HepG2 (cell line): Measurements from ENCODE around the gene ZNF207. TPM values are rescaled to one million over a fixed set of nuclear protein-coding genes. Genes with fewer than 3 reads are reported as not detected.

ENCODE experiments used
- ELF3 ChIP-seq: IDR thresholded peaks from 2 replicates; pipeline ENCODE4 v1.6.1; 2016; ENCODE audit warnings: missing genetic modification reagents, missing compliant biosample characterization
- FIP1L1 ChIP-seq: fragments of 200-400 bp; formaldehyde crosslinking; IDR thresholded peaks from 2 replicates; pipeline ENCODE4 v1.6.1; 2018; ENCODE audit warnings: low read depth, mild to moderate bottlenecking, low read length, moderate library complexity, borderline replicate concordance; ENCODE audit not compliant: insufficient read depth
- HMG20A ChIP-seq: IDR thresholded peaks from 2 replicates; pipeline ENCODE4 v1.6.1; 2016; ENCODE audit warnings: borderline replicate concordance
- HMGXB3 ChIP-seq: sonication (generic); formaldehyde crosslinking; IDR thresholded peaks from 2 replicates; pipeline ENCODE4 v1.4.0; 2020; ENCODE audit warnings: missing genetic modification reagents, borderline replicate concordance
- KDM5A ChIP-seq: fragments of 200-600 bp; sonication (generic); IDR thresholded peaks from 2 replicates; pipeline ENCODE4 v1.7.0; 2018; ENCODE audit warnings: antibody characterized with exemption, mild to moderate bottlenecking, low read length, borderline replicate concordance
- MAFF ChIP-seq: IDR thresholded peaks from 2 replicates; pipeline ENCODE4 v1.6.1; 2011; ENCODE audit warnings: low read depth, low read length, improper control_type of control experiment
- MBD4 ChIP-seq: IDR thresholded peaks from 2 replicates; pipeline ENCODE4 v1.6.1; 2012; ENCODE audit warnings: low read length, inconsistent platforms, borderline replicate concordance
- MED1 ChIP-seq: sonication (generic); formaldehyde crosslinking; IDR thresholded peaks from 2 replicates; pipeline ENCODE4 v1.4.0; 2020; ENCODE audit warnings: missing genetic modification reagents
- NFRKB ChIP-seq: fragments of 450-650 bp; IDR thresholded peaks from 2 replicates; pipeline ENCODE4 v1.6.1; 2017
- SMC3 ChIP-seq: IDR thresholded peaks from 2 replicates; pipeline ENCODE4 v1.6.1; 2011; ENCODE audit warnings: low read length, improper control_type of control experiment
- SRY ChIP-seq: sonication (generic); formaldehyde crosslinking; IDR thresholded peaks from 2 replicates; pipeline ENCODE4 v1.8.0; 2022; ENCODE audit warnings: mild to moderate bottlenecking, missing genetic modification reagents
- ZFP36 ChIP-seq: fragments of 150-350 bp; IDR thresholded peaks from 2 replicates; pipeline ENCODE4 v1.6.1; 2018; ENCODE audit warnings: borderline replicate concordance, low read length, low read depth; ENCODE audit not compliant: partially characterized antibody
- ZNF44 ChIP-seq: sonication (generic); formaldehyde crosslinking; IDR thresholded peaks from 2 replicates; pipeline ENCODE4 v1.5.1; 2020; ENCODE audit warnings: mild to moderate bottlenecking, missing genetic modification reagents
- ZNF562 ChIP-seq: sonication (generic); formaldehyde crosslinking; IDR thresholded peaks from 2 replicates; pipeline ENCODE4 v1.8.0; 2022; ENCODE audit warnings: missing genetic modification reagents, borderline replicate concordance
- polyA plus RNA-seq, 8 experiments: library from polyadenylated mRNA; depleted of rRNA in 3 of 8; stranded (reverse) in 7 of 8; unstranded in 1 of 8; fragments of >200 nt; fragmentation: Illumina TruSeq in 4 of 8; extraction: Trizol in 4 of 8; gene quantifications; 2 replicates each; pipeline versions ENCODE4 v1.2.1 to v1.2.3, GENCODE V29; 2011 to 2016; ENCODE audit warnings: low read depth in 4 of 8, missing spikeins in 1 of 8, mixed read lengths in 1 of 8; ENCODE audit not compliant: insufficient read depth in 1 of 8
- total RNA-seq, 5 experiments: library from RNA; depleted of rRNA; stranded (reverse); fragments of >200 nt; fragmentation: Illumina TruSeq; extraction: Trizol; gene quantifications; 2 replicates each; pipeline ENCODE4 v1.2.3, GENCODE V29; 2016; ENCODE audit warnings: low read depth in 1 of 5

The ZNF207 gene
- total and polyA plus RNA-seq, 2 of the 13 experiments (the other 11 are each of a cell fraction or from before 2014, with no cell fraction given) = 150 to 164 TPM

GRCh38 chr17:32350666-32351418 lies 885 bp downstream of the ZNF207 start (continued):
- TF ChIP-seq MBD4 (0 out of 2 replicates have a peak, but pooled peaks have one; percentile 40), ZFP36 (no peak), NFRKB (no peak), KDM5A (0 out of 2 replicates have a peak, but pooled peaks have one; percentile 15), SMC3 (no peak), ELF3 (CRISPR knock-in tag) (0 out of 2 replicates have a peak, but pooled peaks have one; percentile 33), MED1 (no peak), FIP1L1 (no peak), ZNF44 (no peak), SRY (CRISPR knock-in tag) (no peak), MAFF (no peak), HMG20A (CRISPR knock-in tag) (no peak), ZNF562 (CRISPR knock-in tag) (no peak), HMGXB3 (CRISPR knock-in tag) (no peak)
- TF ChIP-seq, all 625 proteins: peak for 6
